Neural crest cell (in vitro differentiated cells): Measurements from ENCODE around the gene SNAP25. TPM values are rescaled to one million over a fixed set of nuclear protein-coding genes. Genes with fewer than 3 reads are reported as not detected.

Experiments used
- DNase-seq: peaks from one replicate; pipeline ENCODE4 v3.0.0; 2021; ENCODE audit warnings: low read depth, mixed read lengths, low spot score
- H3K27ac Mint-ChIP-seq: one replicate; pipeline ENCODE4 v1.8.0; 2021; ENCODE audit warnings: mild to moderate bottlenecking, mixed read lengths; ENCODE audit not compliant: unreplicated experiment
- H3K27me3 Mint-ChIP-seq: 2 replicates; pipeline ENCODE4 v1.8.0; 2021; ENCODE audit warnings: low read depth, mild to moderate bottlenecking, mixed read lengths
- H3K36me3 Mint-ChIP-seq: 2 replicates; pipeline ENCODE4 v1.8.0; 2021; ENCODE audit warnings: low read depth, mild to moderate bottlenecking, mixed read lengths
- H3K4me1 Mint-ChIP-seq: 2 replicates; pipeline ENCODE4 v1.8.0; 2021; ENCODE audit warnings: mixed read lengths
- H3K4me3 Mint-ChIP-seq: one replicate; pipeline ENCODE4 v1.8.0; 2021; ENCODE audit warnings: mild to moderate bottlenecking, mixed read lengths
- H3K9me3 Mint-ChIP-seq: 2 replicates; pipeline ENCODE4 v1.8.0; 2021; ENCODE audit warnings: mixed read lengths
- total RNA-seq: library from RNA; stranded (reverse); gene quantifications from 2 replicates; pipeline ENCODE4 v1.2.1, GENCODE V29; 2021
- TF ChIP-seq, protein P1 (sequence below): fragments of 200-600 bp; sonication (generic); conservative IDR thresholded peaks from 2 replicates; pipeline ENCODE4 v1.5.0; 2021; ENCODE audit warnings: antibody characterized with exemption, mild to moderate bottlenecking

SNAP25 gene
- total RNA-seq, 1 donor from 2014 or later: 9.2 TPM

DNA sequence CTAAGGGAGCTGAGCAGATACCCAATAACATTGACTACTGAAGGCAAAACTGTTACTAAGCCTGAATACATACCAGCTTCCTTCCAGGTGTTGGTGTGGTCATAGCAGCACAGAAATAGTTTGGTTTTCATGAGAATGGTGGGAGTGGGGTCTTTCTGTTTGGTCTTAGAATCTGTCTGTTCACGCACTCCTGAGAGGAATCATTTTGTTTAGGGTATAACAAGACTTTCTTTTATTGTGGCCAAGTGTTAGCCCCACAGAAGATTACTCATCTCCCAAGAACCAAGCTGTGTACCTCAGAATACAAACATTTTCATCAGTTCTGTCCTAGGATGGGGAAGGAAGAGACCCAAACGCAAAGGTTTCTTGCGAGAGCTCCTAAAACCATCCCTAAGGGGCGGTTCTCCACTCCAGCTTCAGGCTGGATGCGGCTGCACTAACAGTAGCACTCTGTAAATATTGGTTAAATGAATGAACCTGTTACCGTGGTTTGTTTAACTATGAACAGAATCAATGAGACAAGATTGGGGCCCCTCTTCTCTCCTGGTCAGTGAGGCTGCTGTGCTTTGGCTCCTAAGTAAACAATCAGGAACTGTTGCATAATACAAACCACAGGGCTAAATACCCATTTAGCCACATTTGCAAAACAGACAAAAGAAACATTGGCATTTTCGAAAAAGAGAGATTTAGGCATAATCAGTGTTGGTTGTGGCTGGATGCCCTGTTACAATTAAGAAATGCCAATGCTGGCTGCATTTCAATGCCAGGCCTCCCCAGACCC, 44.9 kb downstream of the SNAP25 start:
- DNase-seq: no peak
- Mint-ChIP-seq H3K4me1 (no peaks in the 10 kb centered on the region), H3K4me3 (no peak overlapping the region), H3K9me3 (no peaks in the 10 kb centered on the region), H3K36me3 (peaks cover 2% of the 10 kb centered on the region), H3K27me3 (no peaks in the 10 kb centered on the region), H3K27ac (no peak overlapping the region)
- TF ChIP-seq, protein P1, sequence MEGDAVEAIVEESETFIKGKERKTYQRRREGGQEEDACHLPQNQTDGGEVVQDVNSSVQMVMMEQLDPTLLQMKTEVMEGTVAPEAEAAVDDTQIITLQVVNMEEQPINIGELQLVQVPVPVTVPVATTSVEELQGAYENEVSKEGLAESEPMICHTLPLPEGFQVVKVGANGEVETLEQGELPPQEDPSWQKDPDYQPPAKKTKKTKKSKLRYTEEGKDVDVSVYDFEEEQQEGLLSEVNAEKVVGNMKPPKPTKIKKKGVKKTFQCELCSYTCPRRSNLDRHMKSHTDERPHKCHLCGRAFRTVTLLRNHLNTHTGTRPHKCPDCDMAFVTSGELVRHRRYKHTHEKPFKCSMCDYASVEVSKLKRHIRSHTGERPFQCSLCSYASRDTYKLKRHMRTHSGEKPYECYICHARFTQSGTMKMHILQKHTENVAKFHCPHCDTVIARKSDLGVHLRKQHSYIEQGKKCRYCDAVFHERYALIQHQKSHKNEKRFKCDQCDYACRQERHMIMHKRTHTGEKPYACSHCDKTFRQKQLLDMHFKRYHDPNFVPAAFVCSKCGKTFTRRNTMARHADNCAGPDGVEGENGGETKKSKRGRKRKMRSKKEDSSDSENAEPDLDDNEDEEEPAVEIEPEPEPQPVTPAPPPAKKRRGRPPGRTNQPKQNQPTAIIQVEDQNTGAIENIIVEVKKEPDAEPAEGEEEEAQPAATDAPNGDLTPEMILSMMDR: no peak

DNA sequence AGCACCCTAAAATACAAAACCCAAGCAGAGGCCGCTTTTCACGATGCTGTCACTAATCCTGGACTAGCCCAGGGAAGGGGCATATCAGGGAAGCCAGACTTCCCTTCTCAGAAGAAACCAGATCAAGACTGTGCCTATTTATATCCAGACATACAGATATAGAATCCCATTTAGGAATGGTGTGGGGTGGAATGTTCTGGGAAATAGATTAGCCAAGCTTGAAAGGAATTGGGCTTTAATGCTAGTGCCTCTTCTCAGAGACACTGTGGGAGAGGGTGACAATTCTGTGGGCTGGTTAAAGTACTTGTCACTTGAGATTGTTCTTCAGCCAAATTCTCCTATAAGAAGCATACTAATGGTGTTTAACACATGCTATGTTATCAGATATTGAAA, 45.5 kb downstream of the SNAP25 start:
- Mint-ChIP-seq H3K36me3 (peaks cover 2% of the 10 kb centered on the region), H3K27ac (no peak overlapping the region), H3K4me1 (no peaks in the 10 kb centered on the region), H3K9me3 (no peaks in the 10 kb centered on the region), H3K27me3 (no peaks in the 10 kb centered on the region), H3K4me3 (no peak overlapping the region)
- DNase-seq: no peak
- TF ChIP-seq, protein P1: no peak

GRCh38 chr20:10268636-10269035, 50.0 kb downstream of the SNAP25 start:
- Mint-ChIP-seq H3K9me3 (no peaks in the 10 kb centered on the region), H3K4me1 (no peaks in the 10 kb centered on the region), H3K27ac (no peak overlapping the region), H3K27me3 (no peaks in the 10 kb centered on the region), H3K36me3 (peaks cover 2% of the 10 kb centered on the region), H3K4me3 (no peak overlapping the region)
- TF ChIP-seq, protein P1: no peak
- no peak for DNase-seq

GRCh38 chr20:10270630-10271029, 52.0 kb downstream of the SNAP25 start:
- Mint-ChIP-seq H3K4me3 (no peak overlapping the region), H3K9me3 (no peaks in the 10 kb centered on the region), H3K36me3 (no peaks in the 10 kb centered on the region), H3K4me1 (no peaks in the 10 kb centered on the region), H3K27me3 (no peaks in the 10 kb centered on the region), H3K27ac (no peak overlapping the region)
- no peak for DNase-seq
- TF ChIP-seq, protein P1: no peak

DNA sequence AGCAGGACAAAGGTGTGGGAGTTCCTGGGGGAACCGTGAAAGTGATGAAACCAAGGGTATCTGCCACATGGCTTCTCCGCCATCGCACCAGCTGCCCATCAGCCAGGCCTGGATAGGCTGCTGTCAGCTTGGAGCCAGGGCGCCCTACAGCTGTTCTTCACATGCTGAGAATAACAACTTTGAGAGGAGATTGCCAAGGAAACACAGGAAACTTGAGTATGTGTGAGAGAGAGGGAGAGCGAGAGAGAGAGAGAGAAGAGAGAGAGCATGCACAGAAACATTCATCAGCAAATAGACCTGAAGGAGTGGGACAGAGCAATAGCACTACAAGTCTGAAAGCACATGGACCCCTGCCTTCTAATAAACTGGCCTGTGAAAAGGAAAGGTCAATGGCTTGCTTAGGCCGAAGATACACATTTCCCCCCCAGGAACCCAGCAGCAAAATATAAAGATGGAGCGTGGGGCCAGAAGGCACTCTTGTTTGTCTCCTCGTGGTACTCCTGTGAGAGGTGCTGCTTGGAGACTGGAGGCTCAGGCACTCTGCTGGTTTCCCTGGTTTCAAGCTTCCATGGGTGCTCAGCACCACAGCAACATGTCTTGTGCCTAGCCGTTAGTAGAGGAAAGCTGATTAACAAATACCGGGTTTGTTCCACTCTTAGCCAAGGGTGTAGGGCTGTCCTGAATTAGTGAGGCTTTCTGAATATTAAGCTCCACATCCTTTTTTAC, 53.0 kb downstream of the SNAP25 start:
- H3K4me3 Mint-ChIP-seq: no peak overlapping the region
- H3K4me1 Mint-ChIP-seq: no peaks in the 10 kb centered on the region
- no peak for DNase-seq
- TF ChIP-seq, protein P1: no peak
- H3K27me3 Mint-ChIP-seq: no peaks in the 10 kb centered on the region
- no peaks in the 10 kb centered on the region for H3K36me3 Mint-ChIP-seq
- no peaks in the 10 kb centered on the region for H3K9me3 Mint-ChIP-seq
- H3K27ac Mint-ChIP-seq: no peak overlapping the region
